Measurements from ENCODE around the gene LRRK1. TPM values are rescaled to one million over a fixed set of nuclear protein-coding genes. Genes with fewer than 3 reads are reported as not detected.

LRRK1 gene
- total RNA-seq, 1 donor from 2014 or later, result 6.6 TPM

DNA sequence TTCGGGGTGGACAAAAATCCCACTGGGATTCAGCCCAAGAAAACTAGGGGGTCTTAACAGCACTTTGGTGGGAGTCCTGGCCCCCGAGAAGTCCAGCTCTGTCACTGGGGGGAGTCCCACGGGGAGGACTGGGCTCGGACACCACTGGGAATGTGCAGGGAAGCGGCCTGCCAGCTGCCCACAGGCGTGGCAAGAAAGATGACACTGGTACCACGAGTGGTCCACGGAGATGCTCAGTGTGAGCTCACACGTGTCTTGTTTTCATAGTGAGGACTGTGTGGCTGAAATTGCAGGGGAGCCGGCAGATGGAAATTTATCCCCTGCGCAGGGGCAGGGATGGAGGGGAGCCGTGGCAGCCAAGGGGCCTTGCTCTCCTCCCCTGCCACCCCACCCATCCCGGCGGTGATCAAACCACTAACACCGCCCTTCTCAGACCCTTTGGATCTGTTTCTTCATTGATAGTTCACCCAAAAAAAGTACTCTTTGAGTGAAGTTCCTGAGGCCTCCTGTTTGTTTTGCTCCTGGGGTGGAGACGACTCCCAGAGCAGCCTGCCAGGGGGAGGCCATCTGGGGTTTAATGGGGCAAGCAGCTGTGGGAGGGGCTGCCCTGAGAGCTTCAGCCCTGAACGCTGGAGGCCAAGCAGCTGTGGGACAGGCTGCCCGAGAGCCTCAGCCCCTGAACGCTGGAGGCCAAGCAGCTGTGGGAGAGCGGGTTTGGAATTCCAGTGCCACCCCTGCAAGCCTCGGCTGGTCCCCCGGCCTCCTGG is 130.9 kb downstream of the LRRK1 start:
- no peak for DNase-seq (ENCODE audit: low read depth)
- H3K36me3 ChIP-seq (ENCODE audit: control insufficient read depth, insufficient read depth, low read length), result no peaks in the 10 kb centered on the region
- TF ChIP-seq, protein P1, sequence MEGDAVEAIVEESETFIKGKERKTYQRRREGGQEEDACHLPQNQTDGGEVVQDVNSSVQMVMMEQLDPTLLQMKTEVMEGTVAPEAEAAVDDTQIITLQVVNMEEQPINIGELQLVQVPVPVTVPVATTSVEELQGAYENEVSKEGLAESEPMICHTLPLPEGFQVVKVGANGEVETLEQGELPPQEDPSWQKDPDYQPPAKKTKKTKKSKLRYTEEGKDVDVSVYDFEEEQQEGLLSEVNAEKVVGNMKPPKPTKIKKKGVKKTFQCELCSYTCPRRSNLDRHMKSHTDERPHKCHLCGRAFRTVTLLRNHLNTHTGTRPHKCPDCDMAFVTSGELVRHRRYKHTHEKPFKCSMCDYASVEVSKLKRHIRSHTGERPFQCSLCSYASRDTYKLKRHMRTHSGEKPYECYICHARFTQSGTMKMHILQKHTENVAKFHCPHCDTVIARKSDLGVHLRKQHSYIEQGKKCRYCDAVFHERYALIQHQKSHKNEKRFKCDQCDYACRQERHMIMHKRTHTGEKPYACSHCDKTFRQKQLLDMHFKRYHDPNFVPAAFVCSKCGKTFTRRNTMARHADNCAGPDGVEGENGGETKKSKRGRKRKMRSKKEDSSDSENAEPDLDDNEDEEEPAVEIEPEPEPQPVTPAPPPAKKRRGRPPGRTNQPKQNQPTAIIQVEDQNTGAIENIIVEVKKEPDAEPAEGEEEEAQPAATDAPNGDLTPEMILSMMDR (IDR thresholded peaks at IDR 0.05; ENCODE audit: insufficient read depth, low read length, poor library complexity, severe bottlenecking), result no peak
- H3K27me3 ChIP-seq (ENCODE audit: control insufficient read depth, insufficient read depth, low read length), result no peaks in the 10 kb centered on the region
- no peak overlapping the region for H3K4me3 ChIP-seq (ENCODE audit: low read depth, low read length)

DNA sequence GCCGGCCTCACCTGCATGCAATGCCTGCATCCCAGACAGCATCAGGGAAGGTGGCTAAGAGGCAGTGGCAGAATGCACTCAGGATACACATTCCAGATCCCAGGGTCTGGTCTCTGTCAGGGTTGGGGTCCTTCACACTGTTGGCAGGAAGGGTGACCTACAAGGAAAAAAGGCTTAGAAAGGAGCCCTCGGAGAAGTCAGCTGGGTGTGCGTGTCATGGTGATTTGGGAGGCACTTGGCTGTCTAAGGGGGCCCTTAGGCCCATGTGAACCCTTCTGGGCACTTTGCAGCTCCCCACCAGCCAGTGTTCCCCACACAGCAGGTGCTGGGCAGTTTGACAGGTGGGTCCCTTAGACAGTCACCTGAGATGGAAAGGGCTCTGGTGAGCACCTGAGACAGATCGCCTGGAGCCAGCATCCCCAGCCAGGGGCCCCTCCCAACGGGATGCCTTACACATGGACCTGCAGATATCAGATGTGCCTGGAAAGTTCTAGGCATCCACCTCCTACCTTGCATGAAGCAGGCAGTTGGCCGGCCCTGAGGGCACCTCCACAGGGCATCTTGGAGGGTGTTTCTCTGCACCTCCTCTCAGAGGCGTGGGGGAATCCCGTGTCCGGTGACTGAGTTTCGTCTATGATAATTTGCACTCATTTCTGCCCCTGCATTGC is 131.6 kb downstream of the LRRK1 start:
- no peaks in the 10 kb centered on the region for H3K36me3 ChIP-seq (ENCODE audit: control insufficient read depth, insufficient read depth, low read length)
- DNase-seq (ENCODE audit: low read depth), result no peak
- TF ChIP-seq, protein P1 (IDR thresholded peaks at IDR 0.05; ENCODE audit: insufficient read depth, low read length, poor library complexity, severe bottlenecking), result no peak
- no peak overlapping the region for H3K4me3 ChIP-seq (ENCODE audit: low read depth, low read length)
- H3K27me3 ChIP-seq (ENCODE audit: control insufficient read depth, insufficient read depth, low read length), result no peaks in the 10 kb centered on the region

DNA sequence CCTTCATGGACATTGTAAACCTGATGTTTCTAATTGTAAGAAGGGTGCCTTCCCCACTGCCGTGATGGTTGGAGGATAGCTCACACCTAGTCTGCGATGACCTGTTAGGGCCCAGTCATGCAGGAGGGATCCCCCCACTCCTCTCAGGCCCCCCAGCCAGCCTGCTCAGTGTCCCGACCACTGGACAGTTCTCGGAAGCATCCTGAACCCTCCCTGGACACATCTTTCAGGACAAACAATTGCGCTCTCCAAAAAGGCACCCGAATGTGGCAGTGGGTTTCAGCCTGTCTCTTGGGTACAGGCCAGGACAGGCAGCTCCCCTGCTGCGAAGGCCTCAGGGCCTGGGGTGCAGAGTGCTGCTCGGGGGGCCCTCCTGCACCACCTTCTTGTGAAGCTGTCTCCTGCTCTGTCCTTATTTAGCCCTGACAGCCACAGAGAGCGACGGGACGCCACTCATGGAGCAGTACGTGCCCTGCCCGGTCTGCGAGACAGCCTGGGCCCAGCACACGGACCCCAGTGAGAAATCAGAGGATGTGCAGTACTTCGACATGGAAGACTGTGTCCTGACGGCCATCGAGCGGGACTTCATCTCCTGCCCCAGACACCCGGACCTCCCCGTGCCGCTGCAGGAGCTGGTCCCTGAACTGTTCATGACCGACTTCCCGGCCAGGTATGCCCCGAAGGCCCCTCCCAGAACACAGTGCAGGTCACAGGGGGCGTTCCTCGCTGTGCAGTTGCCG is 132.3 kb downstream of the LRRK1 start:
- no peak for DNase-seq (ENCODE audit: low read depth)
- Histone ChIP-seq H3K27me3 (ENCODE audit: control insufficient read depth, insufficient read depth, low read length) (no peaks in the 10 kb centered on the region), H3K4me3 (ENCODE audit: low read depth, low read length) (no peak overlapping the region), H3K36me3 (ENCODE audit: control insufficient read depth, insufficient read depth, low read length) (no peaks in the 10 kb centered on the region)
- TF ChIP-seq, protein P1 (IDR thresholded peaks at IDR 0.05; ENCODE audit: insufficient read depth, low read length, poor library complexity, severe bottlenecking), result no peak

DNA sequence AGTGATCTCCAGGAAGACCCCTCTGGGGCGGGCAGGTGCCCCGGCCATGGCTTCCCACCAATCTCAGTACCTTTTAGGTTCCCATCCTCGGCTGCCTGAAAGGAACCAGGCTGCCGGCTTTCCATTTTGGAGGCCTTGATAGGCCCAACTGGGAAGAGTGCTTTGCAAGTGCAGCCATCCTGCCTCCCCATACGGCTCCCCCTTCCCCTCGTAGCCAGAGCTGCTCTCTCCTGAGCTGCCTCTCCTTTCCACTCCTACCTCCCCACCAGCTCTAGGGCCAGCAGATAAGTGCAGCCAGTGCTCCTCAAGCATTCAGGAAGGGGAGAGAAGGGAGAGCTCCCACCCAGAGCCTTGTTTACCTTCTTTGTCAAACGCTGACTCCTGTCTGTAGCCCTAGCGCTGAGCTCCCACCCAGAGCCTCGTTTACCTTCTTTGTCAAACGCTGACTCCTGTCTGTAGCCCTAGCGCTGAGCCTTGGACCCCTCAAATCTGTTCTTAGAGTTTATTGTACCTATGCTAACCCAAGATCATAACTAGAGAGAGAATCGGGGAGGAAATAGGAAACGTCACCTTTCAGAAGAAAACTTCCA is 133.0 kb downstream of the LRRK1 start:
- H3K36me3 ChIP-seq (ENCODE audit: control insufficient read depth, insufficient read depth, low read length), result no peaks in the 10 kb centered on the region
- H3K4me3 ChIP-seq (ENCODE audit: low read depth, low read length), result no peak overlapping the region
- DNase-seq (ENCODE audit: low read depth), result no peak
- TF ChIP-seq, protein P1 (IDR thresholded peaks at IDR 0.05; ENCODE audit: insufficient read depth, low read length, poor library complexity, severe bottlenecking), result no peak
- no peaks in the 10 kb centered on the region for H3K27me3 ChIP-seq (ENCODE audit: control insufficient read depth, insufficient read depth, low read length)

DNA sequence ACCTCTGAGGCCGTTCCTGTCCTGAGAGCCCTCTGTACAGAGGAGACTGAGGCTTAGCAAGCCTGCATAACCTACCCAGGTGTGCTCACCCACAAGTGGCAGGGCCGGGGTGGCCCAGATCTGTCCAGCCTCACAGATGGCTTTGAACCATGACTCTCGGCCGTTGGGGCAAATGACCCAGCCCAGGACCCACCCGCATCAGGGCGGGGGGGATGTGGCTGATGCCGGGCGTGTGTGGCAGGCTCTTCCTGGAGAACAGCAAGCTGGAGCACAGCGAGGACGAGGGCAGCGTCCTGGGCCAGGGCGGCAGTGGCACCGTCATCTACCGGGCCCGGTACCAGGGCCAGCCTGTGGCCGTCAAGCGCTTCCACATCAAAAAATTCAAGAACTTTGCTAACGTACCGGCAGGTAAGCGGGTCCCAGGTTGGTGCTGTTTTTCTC is 133.5 kb downstream of the LRRK1 start:
- TF ChIP-seq, protein P1 (IDR thresholded peaks at IDR 0.05; ENCODE audit: insufficient read depth, low read length, poor library complexity, severe bottlenecking), result no peak
- Histone ChIP-seq H3K4me3 (ENCODE audit: low read depth, low read length) (no peak overlapping the region), H3K36me3 (ENCODE audit: control insufficient read depth, insufficient read depth, low read length) (no peaks in the 10 kb centered on the region), H3K27me3 (ENCODE audit: control insufficient read depth, insufficient read depth, low read length) (no peaks in the 10 kb centered on the region)
- DNase-seq (ENCODE audit: low read depth), result no peak

All from kidney epithelial cell (primary cell).